Measurements from ENCODE around the gene SLAMF9.

Gene SLAMF9

DNA sequence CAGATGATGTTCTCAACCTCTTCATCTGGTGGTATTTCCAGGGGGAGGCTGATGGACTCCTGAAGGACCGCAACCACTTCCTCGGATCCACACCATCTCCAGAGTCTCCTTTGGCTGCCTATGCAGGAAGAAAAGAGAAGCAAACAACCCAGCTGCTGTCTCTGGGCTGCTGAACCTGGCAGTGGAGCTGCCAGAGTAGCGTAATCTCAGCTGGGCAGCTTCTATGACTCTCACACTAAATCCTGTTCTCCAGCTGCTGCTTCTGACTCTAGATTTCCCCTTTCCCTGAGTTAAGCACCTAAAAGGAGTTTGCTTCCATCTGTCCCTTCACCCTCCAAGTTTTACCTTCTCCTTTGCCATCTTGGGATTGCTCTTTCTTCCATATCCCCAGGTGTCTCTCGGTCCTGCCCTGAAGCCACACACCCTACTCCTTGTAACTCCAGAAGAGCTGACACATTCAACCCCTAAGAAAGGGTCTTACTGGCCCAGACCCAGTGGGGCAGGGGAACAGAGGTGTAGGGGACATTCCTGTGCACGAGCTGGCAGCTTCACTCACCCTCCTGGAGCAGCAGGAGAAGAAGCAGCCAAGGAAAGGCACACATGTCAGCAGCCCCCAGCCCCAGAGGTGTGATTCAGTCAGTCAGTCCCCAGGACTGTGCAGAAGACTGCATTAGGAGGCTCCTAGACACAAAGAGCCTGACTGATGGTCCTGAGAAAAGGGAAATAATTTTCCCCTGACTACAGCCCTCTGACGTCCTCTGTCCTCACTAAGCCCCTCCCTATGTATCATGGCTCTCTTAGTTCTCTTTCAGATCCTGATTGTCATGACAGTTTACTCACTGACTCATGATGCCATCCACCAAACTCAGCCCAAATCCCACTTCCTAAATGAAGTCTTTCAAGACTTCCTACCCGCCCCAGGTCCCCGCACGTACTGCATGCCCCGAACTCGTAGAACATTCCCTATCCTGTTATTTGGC, at the start of gene SLAMF9:
TSS of gene SLAMF9 (minus strand) at position 702 of the 980 bp plus-strand sequence. CDS start at position 602, 100 bp downstream.
- Histone ChIP-seq H3K4me1 (ENCODE audit: control insufficient read depth in 1 of 2, insufficient read depth in 2 of 2, low read length in 2 of 2) (no peaks in the 10 kb centered on the region), H3K27ac (ENCODE audit: low read length) (no peak within 1 kb of the TSS), H3K27me3 (ENCODE audit: low read depth, low read length) (no peaks in the 10 kb centered on the region), H3K9me3 (ENCODE audit: control insufficient read depth in 1 of 2, low read length in 2 of 2) (no peaks in the 10 kb centered on the region), H3K36me3 (ENCODE audit: control insufficient read depth in 1 of 2, insufficient read depth in 2 of 2, low read length in 2 of 2) (no peaks in the 10 kb centered on the region), H3K4me3 (ENCODE audit: low read depth in 1 of 2, low read length in 2 of 2) (no peak within 1 kb of the TSS)

DNA sequence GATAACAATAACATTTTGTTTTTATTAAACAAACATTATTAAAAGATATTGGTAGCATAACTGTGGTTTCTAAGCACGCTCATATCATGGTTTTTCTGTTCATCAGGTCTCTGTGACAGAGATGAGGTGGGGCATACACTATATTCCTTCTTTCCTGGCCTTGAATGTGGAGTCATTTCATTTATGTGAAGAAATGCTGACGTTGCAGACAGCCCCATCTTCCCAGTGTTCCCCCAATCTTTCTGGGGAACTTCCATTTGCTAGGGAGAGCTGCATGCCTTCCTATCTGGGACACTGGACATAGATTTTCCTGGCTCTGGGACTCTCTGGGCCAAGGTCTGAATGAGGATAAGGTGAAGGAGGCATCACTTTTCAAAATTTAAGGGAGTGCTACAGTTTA, 47.4 kb upstream of the SLAMF9 start:
- H3K4me3 ChIP-seq (ENCODE audit: low read depth in 1 of 2, low read length in 2 of 2), result no peak overlapping the region
- H3K27ac ChIP-seq (ENCODE audit: low read length), result no peak overlapping the region
- no peaks in the 10 kb centered on the region for H3K4me1 ChIP-seq (ENCODE audit: control insufficient read depth in 1 of 2, insufficient read depth in 2 of 2, low read length in 2 of 2)
- no peaks in the 10 kb centered on the region for H3K27me3 ChIP-seq (ENCODE audit: low read depth, low read length)
- H3K36me3 ChIP-seq (ENCODE audit: control insufficient read depth in 1 of 2, insufficient read depth in 2 of 2, low read length in 2 of 2), result no peaks in the 10 kb centered on the region
- no peaks in the 10 kb centered on the region for H3K9me3 ChIP-seq (ENCODE audit: control insufficient read depth in 1 of 2, low read length in 2 of 2)

DNA sequence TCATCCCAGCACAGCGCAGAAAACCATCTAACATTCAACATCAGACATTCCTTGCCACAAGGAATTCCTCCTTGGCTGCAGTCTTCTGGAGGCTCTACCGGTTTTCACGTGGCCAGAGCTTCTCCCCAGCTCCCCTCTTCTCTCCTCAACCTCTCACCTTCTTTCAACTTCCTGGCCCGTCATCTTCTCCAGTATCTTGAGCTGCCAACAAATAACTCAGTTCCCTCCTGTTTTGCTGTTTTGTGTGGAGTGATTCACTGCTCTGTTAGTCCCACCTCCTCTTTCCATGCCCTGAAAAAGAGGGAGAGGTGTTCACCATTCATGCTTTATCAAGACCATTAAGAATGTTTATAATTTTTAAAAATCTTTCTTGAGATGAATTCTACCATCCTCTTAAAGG, 45.2 kb upstream of the SLAMF9 start:
- Histone ChIP-seq H3K36me3 (ENCODE audit: control insufficient read depth in 1 of 2, insufficient read depth in 2 of 2, low read length in 2 of 2) (no peaks in the 10 kb centered on the region), H3K27me3 (ENCODE audit: low read depth, low read length) (no peaks in the 10 kb centered on the region), H3K9me3 (ENCODE audit: control insufficient read depth in 1 of 2, low read length in 2 of 2) (no peaks in the 10 kb centered on the region), H3K27ac (ENCODE audit: low read length) (no peak overlapping the region), H3K4me3 (ENCODE audit: low read depth in 1 of 2, low read length in 2 of 2) (no peak overlapping the region), H3K4me1 (ENCODE audit: control insufficient read depth in 1 of 2, insufficient read depth in 2 of 2, low read length in 2 of 2) (no peaks in the 10 kb centered on the region)

DNA sequence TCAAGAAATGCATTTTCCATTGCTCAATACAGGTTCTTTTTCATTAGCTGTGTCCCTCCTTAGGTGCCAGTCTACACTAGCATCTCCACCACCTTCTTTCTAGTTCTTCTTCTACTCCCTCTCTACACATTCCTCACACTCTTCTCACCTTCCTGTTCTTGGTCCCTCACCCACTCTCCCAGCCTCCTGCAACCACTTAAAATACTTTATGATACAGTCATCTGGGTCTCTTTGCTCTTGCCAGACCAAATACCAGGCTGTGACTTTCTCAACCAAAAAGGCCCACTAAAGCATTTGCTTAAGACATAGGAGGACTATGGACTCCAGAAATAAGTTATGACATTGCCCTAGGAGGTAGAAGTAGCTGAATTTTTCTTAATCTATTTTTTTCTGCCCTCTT, 42.6 kb upstream of the SLAMF9 start:
- Histone ChIP-seq H3K4me3 (ENCODE audit: low read depth in 1 of 2, low read length in 2 of 2) (no peak overlapping the region), H3K36me3 (ENCODE audit: control insufficient read depth in 1 of 2, insufficient read depth in 2 of 2, low read length in 2 of 2) (no peaks in the 10 kb centered on the region), H3K27ac (ENCODE audit: low read length) (no peak overlapping the region)

DNA sequence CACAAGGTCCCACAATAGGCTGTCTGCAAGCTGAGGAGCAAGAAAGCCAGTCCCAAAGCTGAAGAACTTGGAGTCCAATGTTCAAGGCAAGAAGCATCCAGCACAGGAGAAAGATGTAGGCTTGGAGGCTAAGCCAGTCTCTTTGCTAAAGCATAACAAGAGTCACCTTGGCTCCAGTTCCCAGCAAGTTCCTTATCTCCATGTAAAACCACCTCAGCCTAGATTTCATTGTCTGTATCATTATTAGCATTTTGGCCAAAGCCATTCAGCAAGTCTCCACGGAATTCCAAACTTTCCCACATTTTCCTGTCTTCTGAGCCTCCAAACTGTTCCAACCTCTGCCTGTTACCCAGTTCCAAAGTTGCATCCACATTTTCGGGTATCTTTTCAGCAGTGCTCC, 40.9 kb upstream of the SLAMF9 start:
- Histone ChIP-seq H3K4me1 (ENCODE audit: control insufficient read depth in 1 of 2, insufficient read depth in 2 of 2, low read length in 2 of 2) (no peaks in the 10 kb centered on the region), H3K4me3 (ENCODE audit: low read depth in 1 of 2, low read length in 2 of 2) (no peak overlapping the region), H3K9me3 (ENCODE audit: control insufficient read depth in 1 of 2, low read length in 2 of 2) (no peaks in the 10 kb centered on the region), H3K27me3 (ENCODE audit: low read depth, low read length) (no peaks in the 10 kb centered on the region), H3K36me3 (ENCODE audit: control insufficient read depth in 1 of 2, insufficient read depth in 2 of 2, low read length in 2 of 2) (no peaks in the 10 kb centered on the region), H3K27ac (ENCODE audit: low read length) (no peak overlapping the region)

More for the DNA sequence above, 42.6 kb upstream of the SLAMF9 start:
- no peaks in the 10 kb centered on the region for H3K27me3 ChIP-seq (ENCODE audit: low read depth, low read length)
- no peaks in the 10 kb centered on the region for H3K4me1 ChIP-seq (ENCODE audit: control insufficient read depth in 1 of 2, insufficient read depth in 2 of 2, low read length in 2 of 2)
- H3K9me3 ChIP-seq (ENCODE audit: control insufficient read depth in 1 of 2, low read length in 2 of 2), result no peaks in the 10 kb centered on the region

DNA sequence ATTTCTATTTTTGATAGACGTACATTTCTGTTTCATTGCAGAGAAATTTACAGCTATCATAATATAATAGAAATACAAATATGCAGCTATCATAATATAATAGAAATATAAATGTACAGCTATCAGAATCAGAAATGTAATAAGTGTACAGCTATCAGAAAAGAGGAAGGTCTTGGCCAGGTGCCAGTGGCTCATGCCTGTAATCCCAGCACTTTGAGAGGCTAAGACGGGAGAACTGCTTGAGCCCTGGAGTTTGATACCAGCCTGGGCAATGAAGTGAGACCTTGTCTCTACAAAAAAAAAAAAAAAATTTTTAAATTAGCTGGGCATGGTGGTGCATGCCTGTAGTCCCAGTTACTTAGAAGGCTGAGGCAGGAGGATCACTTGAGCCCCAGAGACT, 39.9 kb upstream of the SLAMF9 start:
- H3K27me3 ChIP-seq (ENCODE audit: low read depth, low read length), result no peaks in the 10 kb centered on the region
- H3K4me3 ChIP-seq (ENCODE audit: low read depth in 1 of 2, low read length in 2 of 2), result no peak overlapping the region
- H3K36me3 ChIP-seq (ENCODE audit: control insufficient read depth in 1 of 2, insufficient read depth in 2 of 2, low read length in 2 of 2), result no peaks in the 10 kb centered on the region
- H3K9me3 ChIP-seq (ENCODE audit: control insufficient read depth in 1 of 2, low read length in 2 of 2), result no peaks in the 10 kb centered on the region
- H3K27ac ChIP-seq (ENCODE audit: low read length), result no peak overlapping the region
- H3K4me1 ChIP-seq (ENCODE audit: control insufficient read depth in 1 of 2, insufficient read depth in 2 of 2, low read length in 2 of 2), result no peaks in the 10 kb centered on the region

DNA sequence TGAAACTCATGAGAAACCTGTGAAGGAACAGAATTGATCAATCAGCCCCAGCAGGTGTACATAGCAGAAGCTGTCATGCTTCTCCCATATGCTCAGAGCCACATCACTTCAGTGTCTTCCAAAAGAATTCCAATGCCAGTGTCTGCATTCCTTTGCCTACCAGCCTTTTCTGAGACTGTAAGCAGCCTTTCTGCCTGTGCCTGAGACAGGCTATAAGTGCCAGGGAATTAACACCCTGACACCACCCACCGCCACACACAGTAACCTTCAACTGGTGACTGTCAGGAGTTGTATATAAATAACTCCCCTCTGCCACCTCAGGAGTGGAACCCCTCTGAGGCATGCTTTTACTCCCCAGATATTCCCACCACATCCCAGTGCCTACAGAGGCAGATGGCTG, 38.1 kb upstream of the SLAMF9 start:
- Histone ChIP-seq H3K9me3 (ENCODE audit: control insufficient read depth in 1 of 2, low read length in 2 of 2) (no peaks in the 10 kb centered on the region), H3K4me1 (ENCODE audit: control insufficient read depth in 1 of 2, insufficient read depth in 2 of 2, low read length in 2 of 2) (no peaks in the 10 kb centered on the region), H3K36me3 (ENCODE audit: control insufficient read depth in 1 of 2, insufficient read depth in 2 of 2, low read length in 2 of 2) (no peaks in the 10 kb centered on the region), H3K27me3 (ENCODE audit: low read depth, low read length) (no peaks in the 10 kb centered on the region), H3K4me3 (ENCODE audit: low read depth in 1 of 2, low read length in 2 of 2) (no peak overlapping the region), H3K27ac (ENCODE audit: low read length) (no peak overlapping the region)

DNA sequence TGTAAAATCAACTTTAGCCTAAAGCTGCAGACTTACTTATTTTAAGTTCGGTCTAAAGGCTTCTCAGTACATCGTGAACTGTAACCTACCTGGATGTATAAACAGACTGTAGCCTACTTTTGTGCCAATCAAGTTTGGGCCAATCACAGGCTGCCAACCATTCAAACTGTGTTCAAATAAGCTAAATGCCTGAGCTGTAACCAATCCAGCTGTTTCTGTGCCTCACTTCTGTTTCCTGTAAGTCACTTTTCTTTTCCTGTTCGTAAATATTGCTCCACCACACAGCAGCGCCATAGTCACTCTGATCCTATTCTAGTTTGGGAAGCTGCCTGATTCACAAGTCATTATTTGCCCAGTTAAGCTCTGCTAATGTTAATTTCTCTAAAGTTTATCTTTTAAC, 37.5 kb upstream of the SLAMF9 start:
- H3K27ac ChIP-seq (ENCODE audit: low read length), result no peak overlapping the region
- H3K27me3 ChIP-seq (ENCODE audit: low read depth, low read length), result no peaks in the 10 kb centered on the region
- H3K4me1 ChIP-seq (ENCODE audit: control insufficient read depth in 1 of 2, insufficient read depth in 2 of 2, low read length in 2 of 2), result no peaks in the 10 kb centered on the region
- no peak overlapping the region for H3K4me3 ChIP-seq (ENCODE audit: low read depth in 1 of 2, low read length in 2 of 2)
- no peaks in the 10 kb centered on the region for H3K36me3 ChIP-seq (ENCODE audit: control insufficient read depth in 1 of 2, insufficient read depth in 2 of 2, low read length in 2 of 2)
- H3K9me3 ChIP-seq (ENCODE audit: control insufficient read depth in 1 of 2, low read length in 2 of 2), result no peaks in the 10 kb centered on the region

DNA sequence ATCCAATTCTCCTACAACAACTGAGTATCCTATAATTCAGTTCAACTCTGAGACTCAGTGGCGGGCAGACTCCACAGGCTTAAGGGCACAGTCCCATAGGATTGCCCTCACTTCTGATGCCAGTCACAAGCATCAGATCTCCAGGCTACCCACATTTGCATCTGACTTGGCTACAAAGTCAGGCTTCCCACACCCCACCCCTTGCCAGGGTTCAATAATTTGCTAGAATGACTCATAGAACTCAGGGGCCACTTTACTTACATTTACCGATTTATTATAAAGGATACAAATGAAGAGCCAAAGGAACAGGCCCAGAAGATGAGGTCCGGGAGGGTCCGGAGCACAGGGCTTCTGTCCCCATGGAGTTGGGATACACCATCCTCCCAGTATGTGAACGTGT, 36.0 kb upstream of the SLAMF9 start:
- H3K4me3 ChIP-seq (ENCODE audit: low read depth in 1 of 2, low read length in 2 of 2), result no peak overlapping the region
- no peak overlapping the region for H3K27ac ChIP-seq (ENCODE audit: low read length)
- no peaks in the 10 kb centered on the region for H3K36me3 ChIP-seq (ENCODE audit: control insufficient read depth in 1 of 2, insufficient read depth in 2 of 2, low read length in 2 of 2)
- no peaks in the 10 kb centered on the region for H3K9me3 ChIP-seq (ENCODE audit: control insufficient read depth in 1 of 2, low read length in 2 of 2)
- no peaks in the 10 kb centered on the region for H3K4me1 ChIP-seq (ENCODE audit: control insufficient read depth in 1 of 2, insufficient read depth in 2 of 2, low read length in 2 of 2)
- H3K27me3 ChIP-seq (ENCODE audit: low read depth, low read length), result no peaks in the 10 kb centered on the region

DNA sequence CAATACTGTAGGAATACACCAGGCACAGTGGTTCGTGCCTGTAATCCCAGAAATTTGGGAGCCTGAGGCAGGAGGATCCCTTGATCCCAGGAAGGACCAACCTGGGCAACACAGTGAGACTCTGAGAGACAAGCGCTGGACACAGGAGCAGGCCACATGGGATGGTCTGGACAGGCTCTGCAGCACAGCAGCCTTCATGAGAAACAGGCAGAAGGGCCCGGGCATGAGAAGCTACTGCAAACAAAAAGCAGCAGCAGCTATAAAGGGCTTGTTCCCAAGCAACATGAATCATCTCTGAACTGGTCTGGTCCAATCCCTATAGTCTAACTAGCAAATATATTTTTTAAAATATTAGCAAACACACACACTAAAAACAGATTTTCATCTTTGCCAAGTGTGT, 35.5 kb upstream of the SLAMF9 start:
- Histone ChIP-seq H3K4me3 (ENCODE audit: low read depth in 1 of 2, low read length in 2 of 2) (no peak overlapping the region), H3K27me3 (ENCODE audit: low read depth, low read length) (no peaks in the 10 kb centered on the region), H3K27ac (ENCODE audit: low read length) (no peak overlapping the region), H3K9me3 (ENCODE audit: control insufficient read depth in 1 of 2, low read length in 2 of 2) (no peaks in the 10 kb centered on the region), H3K4me1 (ENCODE audit: control insufficient read depth in 1 of 2, insufficient read depth in 2 of 2, low read length in 2 of 2) (no peaks in the 10 kb centered on the region), H3K36me3 (ENCODE audit: control insufficient read depth in 1 of 2, insufficient read depth in 2 of 2, low read length in 2 of 2) (no peaks in the 10 kb centered on the region)

DNA sequence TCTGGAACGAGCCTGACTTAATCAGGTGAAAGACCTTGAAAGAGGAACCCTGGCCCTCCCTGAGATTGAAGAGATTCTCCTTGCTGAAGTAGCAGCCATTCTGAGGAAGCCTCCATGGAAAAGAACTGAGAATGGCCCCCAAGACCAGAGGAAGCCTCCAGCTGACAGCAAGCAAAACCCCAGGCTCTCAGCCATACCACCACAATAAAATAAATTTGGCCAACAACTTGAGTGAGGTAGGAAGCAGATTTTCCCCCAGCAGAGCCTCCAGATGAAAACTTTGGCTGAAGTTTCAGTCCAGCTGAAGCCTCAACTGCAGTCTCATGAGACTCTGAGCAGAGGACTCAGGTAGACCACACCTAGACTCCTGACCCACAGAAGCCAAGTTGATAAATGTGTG, 34.0 kb upstream of the SLAMF9 start:
- H3K9me3 ChIP-seq (ENCODE audit: control insufficient read depth in 1 of 2, low read length in 2 of 2), result no peaks in the 10 kb centered on the region
- no peaks in the 10 kb centered on the region for H3K27me3 ChIP-seq (ENCODE audit: low read depth, low read length)
- no peaks in the 10 kb centered on the region for H3K4me1 ChIP-seq (ENCODE audit: control insufficient read depth in 1 of 2, insufficient read depth in 2 of 2, low read length in 2 of 2)

DNA sequence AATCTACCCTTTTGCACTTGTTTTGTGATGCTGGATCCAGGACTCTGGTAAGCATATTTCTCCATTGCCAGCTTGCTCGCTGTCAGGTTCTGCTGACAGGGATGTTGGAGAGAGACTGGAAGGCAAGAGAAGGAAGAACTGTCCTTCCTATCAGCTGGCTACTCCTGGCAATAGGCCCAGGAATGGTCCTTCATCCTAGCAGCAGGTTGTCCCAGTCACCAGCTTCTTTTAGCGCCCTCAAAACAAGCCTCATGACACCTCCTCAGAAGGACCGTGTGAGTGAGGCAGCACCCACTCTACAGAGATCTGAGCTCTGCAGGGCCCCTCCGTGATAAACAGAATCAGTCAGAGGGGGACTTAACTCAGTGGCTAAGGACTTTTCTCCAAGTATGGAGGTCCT, 33.1 kb upstream of the SLAMF9 start:
- Histone ChIP-seq H3K27ac (ENCODE audit: low read length) (no peak overlapping the region), H3K27me3 (ENCODE audit: low read depth, low read length) (no peaks in the 10 kb centered on the region), H3K9me3 (ENCODE audit: control insufficient read depth in 1 of 2, low read length in 2 of 2) (no peaks in the 10 kb centered on the region), H3K36me3 (ENCODE audit: control insufficient read depth in 1 of 2, insufficient read depth in 2 of 2, low read length in 2 of 2) (no peaks in the 10 kb centered on the region), H3K4me3 (ENCODE audit: low read depth in 1 of 2, low read length in 2 of 2) (no peak overlapping the region), H3K4me1 (ENCODE audit: control insufficient read depth in 1 of 2, insufficient read depth in 2 of 2, low read length in 2 of 2) (no peaks in the 10 kb centered on the region)

More for the DNA sequence above, 34.0 kb upstream of the SLAMF9 start:
- Histone ChIP-seq H3K4me3 (ENCODE audit: low read depth in 1 of 2, low read length in 2 of 2) (no peak overlapping the region), H3K27ac (ENCODE audit: low read length) (no peak overlapping the region), H3K36me3 (ENCODE audit: control insufficient read depth in 1 of 2, insufficient read depth in 2 of 2, low read length in 2 of 2) (no peaks in the 10 kb centered on the region)
